HUES6 (cell line): ENCODE measurements around the gene NKAIN2.

Source experiments
- H3K27ac ChIP-seq: 2 replicates; pipeline ENCODE4 v1.7.0; 2013; ENCODE audit warnings: low read depth, mild to moderate bottlenecking, low read length, inconsistent platforms
- H3K27me3 ChIP-seq: 2 replicates; pipeline ENCODE4 v1.6.1; 2013; ENCODE audit warnings: low read length; ENCODE audit not compliant: control insufficient read depth, insufficient read depth
- H3K36me3 ChIP-seq: 2 replicates; pipeline ENCODE4 v1.6.1; 2013; ENCODE audit warnings: low read length; ENCODE audit not compliant: control insufficient read depth, insufficient read depth
- H3K4me1 ChIP-seq: 2 replicates; pipeline ENCODE4 v1.6.1; 2013; ENCODE audit warnings: low read length; ENCODE audit not compliant: control insufficient read depth, insufficient read depth
- H3K4me3 ChIP-seq: 2 replicates; pipeline ENCODE4 v1.5.1; 2013; ENCODE audit warnings: low read depth, low read length
- H3K9ac ChIP-seq: one replicate; pipeline ENCODE4 v1.6.1; 2013; ENCODE audit warnings: mild to moderate bottlenecking, low read length
- H3K9me3 ChIP-seq: 2 replicates; pipeline ENCODE4 v1.6.1; 2013; ENCODE audit warnings: low read depth, low read length; ENCODE audit not compliant: control insufficient read depth, insufficient read depth

Gene NKAIN2

GRCh38 chr6:124829822-124830221 lies 1026.2 kb downstream of the NKAIN2 start:
- Histone ChIP-seq H3K27me3 (no peaks in the 10 kb centered on the region), H3K36me3 (no peaks in the 10 kb centered on the region), H3K9ac (no peak overlapping the region), H3K9me3 (no peaks in the 10 kb centered on the region), H3K27ac (no peak overlapping the region), H3K4me1 (no peaks in the 10 kb centered on the region), H3K4me3 (no peak overlapping the region)

GRCh38 chr6:124830506-124830905 lies 1026.8 kb downstream of the NKAIN2 start:
- Histone ChIP-seq H3K4me1 (no peaks in the 10 kb centered on the region), H3K9me3 (no peaks in the 10 kb centered on the region), H3K27ac (no peak overlapping the region), H3K9ac (no peak overlapping the region), H3K4me3 (no peak overlapping the region), H3K36me3 (no peaks in the 10 kb centered on the region), H3K27me3 (no peaks in the 10 kb centered on the region)

GRCh38 chr6:124854338-124854922 lies 1050.8 kb downstream of the NKAIN2 start:
- H3K4me1 ChIP-seq, result peaks cover 5% of the 10 kb centered on the region
- no peak overlapping the region for H3K27ac ChIP-seq
- H3K4me3 ChIP-seq, result no peak overlapping the region
- H3K36me3 ChIP-seq, result no peaks in the 10 kb centered on the region
- no peak overlapping the region for H3K9ac ChIP-seq
- H3K9me3 ChIP-seq, result no peaks in the 10 kb centered on the region
- no peaks in the 10 kb centered on the region for H3K27me3 ChIP-seq

GRCh38 chr6:124857746-124858145 lies 1054.1 kb downstream of the NKAIN2 start:
- no peaks in the 10 kb centered on the region for H3K36me3 ChIP-seq
- no peak overlapping the region for H3K4me3 ChIP-seq
- no peak overlapping the region for H3K27ac ChIP-seq
- no peak overlapping the region for H3K9ac ChIP-seq
- peaks cover 11% of the 10 kb centered on the region for H3K9me3 ChIP-seq
- H3K4me1 ChIP-seq, result peaks cover 5% of the 10 kb centered on the region
- H3K27me3 ChIP-seq, result no peaks in the 10 kb centered on the region

GRCh38 chr6:124858564-124858963 lies 1054.9 kb downstream of the NKAIN2 start:
- peaks cover 11% of the 10 kb centered on the region for H3K9me3 ChIP-seq
- no peak overlapping the region for H3K27ac ChIP-seq
- H3K4me3 ChIP-seq, result no peak overlapping the region
- no peaks in the 10 kb centered on the region for H3K36me3 ChIP-seq
- no peaks in the 10 kb centered on the region for H3K27me3 ChIP-seq
- no peak overlapping the region for H3K9ac ChIP-seq
- peaks cover 5% of the 10 kb centered on the region for H3K4me1 ChIP-seq

- no peak overlapping the region for H3K9ac ChIP-seq
- no peaks in the 10 kb centered on the region for H3K36me3 ChIP-seq
- no peak overlapping the region for H3K27ac ChIP-seq
- no peaks in the 10 kb centered on the region for H3K27me3 ChIP-seq
- no peak overlapping the region for H3K4me3 ChIP-seq
- H3K9me3 ChIP-seq, result peaks cover 11% of the 10 kb centered on the region
- H3K4me1 ChIP-seq, result peaks cover 5% of the 10 kb centered on the region
These were observed 1055.7 kb downstream of the NKAIN2 start for GRCh38 chr6:124859366-124859765.

- H3K9me3 ChIP-seq, result peaks cover 5% of the 10 kb centered on the region; the same call in 1 of the 2 replicates
- no peaks in the 10 kb centered on the region for H3K27me3 ChIP-seq
- H3K4me3 ChIP-seq, result no peak overlapping the region
- no peaks in the 10 kb centered on the region for H3K4me1 ChIP-seq
- H3K27ac ChIP-seq, result no peak overlapping the region
- H3K9ac ChIP-seq, result no peak overlapping the region
- H3K36me3 ChIP-seq, result no peaks in the 10 kb centered on the region
These were observed 1062.4 kb downstream of the NKAIN2 start for GRCh38 chr6:124866040-124866439.

- no peak overlapping the region for H3K27ac ChIP-seq
These were observed 1063.5 kb downstream of the NKAIN2 start for GRCh38 chr6:124867121-124867520.

GRCh38 chr6:124868481-124868880 lies 1064.8 kb downstream of the NKAIN2 start:
- H3K4me3 ChIP-seq, result no peak overlapping the region
- no peak overlapping the region for H3K9ac ChIP-seq
- no peaks in the 10 kb centered on the region for H3K4me1 ChIP-seq
- H3K27me3 ChIP-seq, result no peaks in the 10 kb centered on the region
- no peaks in the 10 kb centered on the region for H3K36me3 ChIP-seq
- H3K9me3 ChIP-seq, result no peaks in the 10 kb centered on the region
- no peak overlapping the region for H3K27ac ChIP-seq

More at GRCh38 chr6:124867121-124867520, 1063.5 kb downstream of the NKAIN2 start:
- Histone ChIP-seq H3K4me3 (no peak overlapping the region), H3K9me3 (no peaks in the 10 kb centered on the region), H3K4me1 (no peaks in the 10 kb centered on the region), H3K36me3 (no peaks in the 10 kb centered on the region), H3K27me3 (no peaks in the 10 kb centered on the region), H3K9ac (no peak overlapping the region)

- H3K27me3 ChIP-seq, result no peaks in the 10 kb centered on the region
- H3K4me1 ChIP-seq, result no peaks in the 10 kb centered on the region
These were observed 1065.8 kb downstream of the NKAIN2 start for GRCh38 chr6:124869416-124869815.

GRCh38 chr6:124870611-124871459 lies 1067.2 kb downstream of the NKAIN2 start:
- Histone ChIP-seq H3K9me3 (no peaks in the 10 kb centered on the region), H3K27ac (no peak overlapping the region), H3K36me3 (no peaks in the 10 kb centered on the region), H3K27me3 (no peaks in the 10 kb centered on the region), H3K9ac (no peak overlapping the region), H3K4me1 (no peaks in the 10 kb centered on the region), H3K4me3 (no peak overlapping the region)

More at GRCh38 chr6:124869416-124869815, 1065.8 kb downstream of the NKAIN2 start:
- Histone ChIP-seq H3K9ac (no peak overlapping the region), H3K9me3 (no peaks in the 10 kb centered on the region), H3K4me3 (no peak overlapping the region), H3K36me3 (no peaks in the 10 kb centered on the region), H3K27ac (no peak overlapping the region)
